Measurements from ENCODE around the gene FCF1. TPM values are rescaled to one million over a fixed set of nuclear protein-coding genes. Genes with fewer than 3 reads are reported as not detected.

Gene FCF1
- total and polyA plus RNA-seq, 9 of the 15 experiments (the other 6 are each of a cell fraction or from before 2014, with no cell fraction given) = 6.8 to 91.9 (median 40.0) TPM

DNA sequence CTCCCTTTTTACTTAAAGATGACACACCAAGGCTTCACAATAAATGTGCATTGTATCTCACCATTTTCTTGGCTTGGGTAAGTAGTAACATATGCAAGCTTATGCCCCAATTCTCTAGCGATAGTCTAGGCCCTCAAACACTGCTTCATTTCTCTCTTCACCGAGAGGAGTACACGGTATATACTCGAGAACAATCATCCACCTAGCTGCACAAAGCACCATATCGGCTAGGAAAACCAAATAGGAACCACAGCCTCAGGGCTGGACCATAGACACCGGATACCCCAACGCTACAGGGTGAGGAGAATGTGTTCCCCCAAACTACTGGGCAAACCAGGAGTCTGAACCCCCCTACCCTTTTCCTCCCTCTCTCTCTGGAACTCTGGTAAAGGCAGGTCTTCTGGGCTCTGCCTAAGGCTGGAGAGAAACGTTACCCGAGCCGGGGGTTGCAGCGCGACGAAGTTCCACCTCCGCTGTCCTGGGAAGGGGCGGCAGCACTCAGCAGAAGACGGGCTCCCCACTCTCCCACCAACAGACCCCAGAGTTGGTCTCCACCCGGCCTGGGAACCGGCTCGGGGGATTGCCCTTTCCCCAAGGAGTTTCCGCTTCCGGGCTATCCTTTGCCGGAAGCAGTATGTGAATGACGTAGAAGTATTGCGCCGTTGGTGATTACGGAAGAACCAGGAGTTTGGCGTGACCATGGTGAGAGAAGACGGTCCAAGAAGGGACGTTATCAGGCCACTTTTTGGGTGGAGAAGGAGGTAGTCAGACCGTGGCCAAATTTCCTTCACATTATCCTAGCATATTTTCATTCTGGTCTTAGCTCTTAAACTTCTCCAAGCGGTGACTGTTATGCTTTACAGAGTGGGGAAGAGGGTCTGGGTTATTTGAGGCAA is at the start of gene FCF1, which contains the start of gene AREL1 (continued):
- TF ChIP-seq, protein P1, sequence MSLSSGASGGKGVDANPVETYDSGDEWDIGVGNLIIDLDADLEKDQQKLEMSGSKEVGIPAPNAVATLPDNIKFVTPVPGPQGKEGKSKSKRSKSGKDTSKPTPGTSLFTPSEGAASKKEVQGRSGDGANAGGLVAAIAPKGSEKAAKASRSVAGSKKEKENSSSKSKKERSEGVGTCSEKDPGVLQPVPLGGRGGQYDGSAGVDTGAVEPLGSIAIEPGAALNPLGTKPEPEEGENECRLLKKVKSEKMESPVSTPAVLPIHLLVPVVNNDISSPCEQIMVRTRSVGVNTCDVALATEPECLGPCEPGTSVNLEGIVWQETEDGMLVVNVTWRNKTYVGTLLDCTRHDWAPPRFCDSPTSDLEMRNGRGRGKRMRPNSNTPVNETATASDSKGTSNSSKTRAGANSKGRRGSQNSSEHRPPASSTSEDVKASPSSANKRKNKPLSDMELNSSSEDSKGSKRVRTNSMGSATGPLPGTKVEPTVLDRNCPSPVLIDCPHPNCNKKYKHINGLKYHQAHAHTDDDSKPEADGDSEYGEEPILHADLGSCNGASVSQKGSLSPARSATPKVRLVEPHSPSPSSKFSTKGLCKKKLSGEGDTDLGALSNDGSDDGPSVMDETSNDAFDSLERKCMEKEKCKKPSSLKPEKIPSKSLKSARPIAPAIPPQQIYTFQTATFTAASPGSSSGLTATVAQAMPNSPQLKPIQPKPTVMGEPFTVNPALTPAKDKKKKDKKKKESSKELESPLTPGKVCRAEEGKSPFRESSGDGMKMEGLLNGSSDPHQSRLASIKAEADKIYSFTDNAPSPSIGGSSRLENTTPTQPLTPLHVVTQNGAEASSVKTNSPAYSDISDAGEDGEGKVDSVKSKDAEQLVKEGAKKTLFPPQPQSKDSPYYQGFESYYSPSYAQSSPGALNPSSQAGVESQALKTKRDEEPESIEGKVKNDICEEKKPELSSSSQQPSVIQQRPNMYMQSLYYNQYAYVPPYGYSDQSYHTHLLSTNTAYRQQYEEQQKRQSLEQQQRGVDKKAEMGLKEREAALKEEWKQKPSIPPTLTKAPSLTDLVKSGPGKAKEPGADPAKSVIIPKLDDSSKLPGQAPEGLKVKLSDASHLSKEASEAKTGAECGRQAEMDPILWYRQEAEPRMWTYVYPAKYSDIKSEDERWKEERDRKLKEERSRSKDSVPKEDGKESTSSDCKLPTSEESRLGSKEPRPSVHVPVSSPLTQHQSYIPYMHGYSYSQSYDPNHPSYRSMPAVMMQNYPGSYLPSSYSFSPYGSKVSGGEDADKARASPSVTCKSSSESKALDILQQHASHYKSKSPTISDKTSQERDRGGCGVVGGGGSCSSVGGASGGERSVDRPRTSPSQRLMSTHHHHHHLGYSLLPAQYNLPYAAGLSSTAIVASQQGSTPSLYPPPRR (CRISPR knock-in tag; IDR thresholded peaks at IDR 0.05; ENCODE audit: borderline replicate concordance) = no peak
- TF ChIP-seq PCBP2 (IDR thresholded peaks at IDR 0.05; ENCODE audit: low read depth, low read length, poor library complexity, severe bottlenecking) = no peak
- TF ChIP-seq ZFP1 (CRISPR knock-in tag; IDR thresholded peaks at IDR 0.05) = no peak
- TF ChIP-seq, protein P2, sequence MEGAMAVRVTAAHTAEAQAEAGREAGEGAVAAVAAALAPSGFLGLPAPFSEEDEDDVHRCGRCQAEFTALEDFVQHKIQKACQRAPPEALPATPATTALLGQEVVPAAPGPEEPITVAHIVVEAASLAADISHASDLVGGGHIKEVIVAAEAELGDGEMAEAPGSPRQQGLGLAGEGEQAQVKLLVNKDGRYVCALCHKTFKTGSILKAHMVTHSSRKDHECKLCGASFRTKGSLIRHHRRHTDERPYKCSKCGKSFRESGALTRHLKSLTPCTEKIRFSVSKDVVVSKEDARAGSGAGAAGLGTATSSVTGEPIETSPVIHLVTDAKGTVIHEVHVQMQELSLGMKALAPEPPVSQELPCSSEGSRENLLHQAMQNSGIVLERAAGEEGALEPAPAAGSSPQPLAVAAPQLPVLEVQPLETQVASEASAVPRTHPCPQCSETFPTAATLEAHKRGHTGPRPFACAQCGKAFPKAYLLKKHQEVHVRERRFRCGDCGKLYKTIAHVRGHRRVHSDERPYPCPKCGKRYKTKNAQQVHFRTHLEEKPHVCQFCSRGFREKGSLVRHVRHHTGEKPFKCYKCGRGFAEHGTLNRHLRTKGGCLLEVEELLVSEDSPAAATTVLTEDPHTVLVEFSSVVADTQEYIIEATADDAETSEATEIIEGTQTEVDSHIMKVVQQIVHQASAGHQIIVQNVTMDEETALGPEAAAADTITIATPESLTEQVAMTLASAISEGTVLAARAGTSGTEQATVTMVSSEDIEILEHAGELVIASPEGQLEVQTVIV (CRISPR knock-in tag; IDR thresholded peaks at IDR 0.05; ENCODE audit: borderline replicate concordance) = no peak
- TF ChIP-seq FUS (optimal IDR thresholded peaks at IDR 0.05; ENCODE audit: low read depth, low read length) = no peak
- TF ChIP-seq MBD2 (IDR thresholded peaks at IDR 0.05; ENCODE audit: borderline replicate concordance, low read depth) = 0 out of 2 replicates have a peak, but pooled peaks have one; percentile 34
- TF ChIP-seq ZNF696 (CRISPR knock-in tag; conservative IDR thresholded peaks at IDR 0.05) = no peak
- TF ChIP-seq MED1 (CRISPR knock-in tag; IDR thresholded peaks at IDR 0.05; ENCODE audit: borderline replicate concordance) = no peak
- TF ChIP-seq ZNF41 (CRISPR knock-in tag; conservative IDR thresholded peaks at IDR 0.05) = no peak
- no peak for TF ChIP-seq MCM7 (IDR thresholded peaks at IDR 0.05)
- no peak for TF ChIP-seq SLC30A9 (CRISPR knock-in tag; IDR thresholded peaks at IDR 0.05)
- no peak for TF ChIP-seq ZNF583 (CRISPR knock-in tag; IDR thresholded peaks at IDR 0.05)
- TF ChIP-seq POLR2A (conservative IDR thresholded peaks at IDR 0.05) = peak; percentile 82
- TF ChIP-seq ZNF263 (CRISPR knock-in tag; IDR thresholded peaks at IDR 0.05; ENCODE audit: borderline replicate concordance) = no peak
- TF ChIP-seq PPARD (CRISPR knock-in tag; IDR thresholded peaks at IDR 0.05) = no peak
- TF ChIP-seq CHCHD3 (CRISPR knock-in tag; IDR thresholded peaks at IDR 0.05) = no peak
- TF ChIP-seq ESRRA (IDR thresholded peaks at IDR 0.05; ENCODE audit: borderline replicate concordance, low read depth) = peak; percentile 37; the same call in 1 of the 2 replicates
- TF ChIP-seq CTBP1 (IDR thresholded peaks at IDR 0.05; ENCODE audit: borderline replicate concordance) = peak; percentile 32; the same call in 1 of the 2 replicates
- TF ChIP-seq, protein P3, sequence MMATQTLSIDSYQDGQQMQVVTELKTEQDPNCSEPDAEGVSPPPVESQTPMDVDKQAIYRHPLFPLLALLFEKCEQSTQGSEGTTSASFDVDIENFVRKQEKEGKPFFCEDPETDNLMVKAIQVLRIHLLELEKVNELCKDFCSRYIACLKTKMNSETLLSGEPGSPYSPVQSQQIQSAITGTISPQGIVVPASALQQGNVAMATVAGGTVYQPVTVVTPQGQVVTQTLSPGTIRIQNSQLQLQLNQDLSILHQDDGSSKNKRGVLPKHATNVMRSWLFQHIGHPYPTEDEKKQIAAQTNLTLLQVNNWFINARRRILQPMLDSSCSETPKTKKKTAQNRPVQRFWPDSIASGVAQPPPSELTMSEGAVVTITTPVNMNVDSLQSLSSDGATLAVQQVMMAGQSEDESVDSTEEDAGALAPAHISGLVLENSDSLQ (IDR thresholded peaks at IDR 0.05) = peak; percentile 71
- peak; percentile 27 for TF ChIP-seq NFIC (IDR thresholded peaks at IDR 0.05)
- no peak for TF ChIP-seq CBX2 (IDR thresholded peaks at IDR 0.05; ENCODE audit: insufficient read depth, low read length, poor library complexity, severe bottlenecking)
